ENCODE results near the gene TBPL1. TPM values are rescaled to one million over a fixed set of nuclear protein-coding genes. Genes with fewer than 3 reads are reported as not detected.

The TBPL1 gene
- total and polyA plus RNA-seq, 2 of the 13 experiments (the other 11 are each of a cell fraction or from before 2014, with no cell fraction given), result 25.3 to 39.3 TPM

DNA sequence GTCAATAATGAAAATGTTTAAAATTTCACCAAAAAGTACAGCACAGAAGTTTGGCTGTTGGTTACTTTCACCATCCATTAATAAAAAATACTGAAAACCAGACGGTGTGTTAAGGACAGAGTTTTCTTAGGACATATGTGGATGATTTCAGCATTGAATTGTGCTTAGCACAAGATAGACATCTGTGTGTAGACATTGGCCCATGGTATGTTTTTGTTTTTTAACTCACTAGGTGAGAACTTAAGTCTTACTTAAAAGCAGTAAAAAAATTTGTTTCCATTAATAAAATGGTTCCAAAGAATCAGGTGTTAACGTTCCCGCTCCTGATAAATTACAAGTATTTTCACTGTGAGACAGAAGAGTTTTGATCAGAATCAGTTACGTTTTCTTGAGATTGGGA is 4.2 kb downstream of the TBPL1 start:
- DNase-seq (ENCODE audit: low spot score), result no peak
- H3K9ac ChIP-seq (ENCODE audit: insufficient read depth, low read depth, low read length), result no peak overlapping the region
- TF ChIP-seq TBX3 (IDR thresholded peaks at IDR 0.05; ENCODE audit: borderline replicate concordance) (no peak), ZNF296 (CRISPR knock-in tag; conservative IDR thresholded peaks at IDR 0.05) (no peak)
- TF ChIP-seq, protein P1, sequence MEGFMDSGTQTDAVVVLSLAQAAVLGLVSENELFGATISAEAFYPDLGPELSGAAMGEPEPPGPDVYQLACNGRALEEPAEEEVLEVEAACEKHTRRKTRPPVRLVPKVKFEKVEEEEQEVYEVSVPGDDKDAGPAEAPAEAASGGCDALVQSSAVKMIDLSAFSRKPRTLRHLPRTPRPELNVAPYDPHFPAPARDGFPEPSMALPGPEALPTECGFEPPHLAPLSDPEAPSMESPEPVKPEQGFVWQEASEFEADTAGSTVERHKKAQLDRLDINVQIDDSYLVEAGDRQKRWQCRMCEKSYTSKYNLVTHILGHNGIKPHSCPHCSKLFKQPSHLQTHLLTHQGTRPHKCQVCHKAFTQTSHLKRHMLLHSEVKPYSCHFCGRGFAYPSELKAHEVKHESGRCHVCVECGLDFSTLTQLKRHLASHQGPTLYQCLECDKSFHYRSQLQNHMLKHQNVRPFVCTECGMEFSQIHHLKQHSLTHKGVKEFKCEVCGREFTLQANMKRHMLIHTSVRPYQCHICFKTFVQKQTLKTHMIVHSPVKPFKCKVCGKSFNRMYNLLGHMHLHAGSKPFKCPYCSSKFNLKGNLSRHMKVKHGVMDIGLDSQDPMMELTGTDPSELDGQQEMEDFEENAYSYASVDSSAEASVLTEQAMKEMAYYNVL (CRISPR knock-in tag; IDR thresholded peaks at IDR 0.05; ENCODE audit: borderline replicate concordance), result no peak
- FAIRE-seq, result no peak
- BruUV-seq (replicated peaks), result no TSS peak
- H3K4me2 ChIP-seq (ENCODE audit: low read depth, low read length), result no peak overlapping the region
- intact Hi-C loops (cut with micrococcal nuclease; ENCODE audit: unreplicated experiment) (no loop called here), in situ Hi-C loops (cut with HindIII; ENCODE audit: extremely low pct_ligation_motif_present, low pct_unique_long_range_greater_than_20kb) (no loop called here)
- H3K9me3 ChIP-seq (ENCODE audit: low read length), result no peaks in the 10 kb centered on the region
- no peak for ATAC-seq
- no peaks in the 10 kb centered on the region for H4K20me1 ChIP-seq (ENCODE audit: insufficient read depth, low read length)
- POLR2A ChIA-PET, result no interaction called here
- H3K36me3 ChIP-seq (replicated peaks in 1 of 2; ENCODE audit: control insufficient read depth in 1 of 2, insufficient read depth in 2 of 2, low read length in 2 of 2), result no peaks in the 10 kb centered on the region
- H3K27ac ChIP-seq (ENCODE audit: extremely low read length, insufficient read depth, low read length), result no peak overlapping the region
- H3K4me3 ChIP-seq (replicated peaks in 1 of 3; ENCODE audit: insufficient read depth in 1 of 3, low read depth in 2 of 3, low read length in 3 of 3), result no peak overlapping the region
- 98% methylated on average over 4 of the region's 4 CpGs for WGBS (ENCODE audit: low lambda C conversion rate)
- CTCF ChIA-PET (ENCODE audit: low intra/inter-chr PET ratio, low total read pairs), result no interaction called here
- no peaks in the 10 kb centered on the region; a peak in 1 of 5 replicates for H3K27me3 ChIP-seq (ENCODE audit: control insufficient read depth in 1 of 2, insufficient read depth in 2 of 2, low read length in 2 of 2)
- peaks cover 59% of the 10 kb centered on the region for H3K79me2 ChIP-seq (ENCODE audit: insufficient read depth, low read length)
- peaks cover 16% of the 10 kb centered on the region for H3K4me1 ChIP-seq (ENCODE audit: insufficient read depth, low read length)
- no peak overlapping the region for H2AFZ ChIP-seq (ENCODE audit: low read length)

- Histone ChIP-seq H2AFZ (ENCODE audit: low read length) (no peak overlapping the region), H4K20me1 (ENCODE audit: insufficient read depth, low read length) (no peaks in the 10 kb centered on the region), H3K9ac (ENCODE audit: insufficient read depth, low read depth, low read length) (no peak overlapping the region), H3K27ac (ENCODE audit: extremely low read length, insufficient read depth, low read length) (no peak overlapping the region), H3K4me1 (ENCODE audit: insufficient read depth, low read length) (peaks cover 16% of the 10 kb centered on the region), H3K4me3 (replicated peaks in 1 of 3; ENCODE audit: insufficient read depth in 1 of 3, low read depth in 2 of 3, low read length in 3 of 3) (no peak overlapping the region), H3K4me2 (ENCODE audit: low read depth, low read length) (no peak overlapping the region), H3K79me2 (ENCODE audit: insufficient read depth, low read length) (peaks cover 64% of the 10 kb centered on the region), H3K27me3 (ENCODE audit: control insufficient read depth in 1 of 2, insufficient read depth in 2 of 2, low read length in 2 of 2) (no peaks in the 10 kb centered on the region; a peak in 1 of 5 replicates), H3K36me3 (replicated peaks in 1 of 2; ENCODE audit: control insufficient read depth in 1 of 2, insufficient read depth in 2 of 2, low read length in 2 of 2) (no peaks in the 10 kb centered on the region), H3K9me3 (ENCODE audit: low read length) (no peaks in the 10 kb centered on the region)
- BruUV-seq (replicated peaks), result no TSS peak
- intact Hi-C loops (cut with micrococcal nuclease; ENCODE audit: unreplicated experiment) (no loop called here), in situ Hi-C loops (cut with HindIII; ENCODE audit: extremely low pct_ligation_motif_present, low pct_unique_long_range_greater_than_20kb) (no loop called here)
- CTCF ChIA-PET (ENCODE audit: low intra/inter-chr PET ratio, low total read pairs), result no interaction called here
- DNase-seq (ENCODE audit: low spot score), result no peak
- no peak for ATAC-seq
- no peak for TF ChIP-seq SYNCRIP (IDR thresholded peaks at IDR 0.05; ENCODE audit: insufficient read depth, low read depth, low read length)
- no peak for TF ChIP-seq RBAK (CRISPR knock-in tag; IDR thresholded peaks at IDR 0.05)
- TF ChIP-seq ZNF143 (CRISPR knock-in tag; IDR thresholded peaks at IDR 0.05), result no peak
- TF ChIP-seq ZNF644 (CRISPR knock-in tag; IDR thresholded peaks at IDR 0.05; ENCODE audit: low read depth), result no peak
- TF ChIP-seq ZNF510 (CRISPR knock-in tag; IDR thresholded peaks at IDR 0.05; ENCODE audit: low read depth), result no peak
- no peak for TF ChIP-seq SIX1 (CRISPR knock-in tag; IDR thresholded peaks at IDR 0.05; ENCODE audit: borderline replicate concordance)
- TF ChIP-seq KLF15 (CRISPR knock-in tag; IDR thresholded peaks at IDR 0.05; ENCODE audit: borderline replicate concordance), result no peak
- no peak for FAIRE-seq
- POLR2A ChIA-PET, result no interaction called here
- WGBS (ENCODE audit: low lambda C conversion rate), result 100% methylated on average over 2 of the region's 2 CpGs
These were observed 4.8 kb downstream of the TBPL1 start for GRCh38 chr6:133957780-133958242.
